Adrenal gland (tissue), 12 donors: Measurements from ENCODE around the gene CSF2. TPM values are rescaled to one million over a fixed set of nuclear protein-coding genes. Genes with fewer than 3 reads are reported as not detected.

Experiments
- DNase-seq, 7 donors: peaks; one replicate each; pipeline ENCODE4 v3.0.0-alpha.2; 2019 to 2020
- H3K27ac ChIP-seq, 5 donors: fragments of 200-600 bp; sonication (generic) in 4 of 5; 1 replicate in 3 of 5; 2 replicates in 2 of 5; pipeline versions ENCODE4 v1.5.1 to v1.8.0; 2016 to 2020; ENCODE audit warnings: mild to moderate bottlenecking in 1 of 5
- H3K27me3 ChIP-seq: fragments of 200-600 bp; 2 replicates; pipeline ENCODE4 v1.8.0; 2021
- H3K36me3 ChIP-seq, 2 donors: fragments of 200-600 bp; replicated peaks in 1 of 2; 1 replicate in 1 of 2; 2 replicates in 1 of 2; pipeline versions ENCODE4 v1.5.1 to v1.8.0; 2018 to 2022
- H3K4me1 ChIP-seq, 2 donors: fragments of 200-600 bp; replicated peaks in 1 of 2; 1 replicate in 1 of 2; 2 replicates in 1 of 2; pipeline versions ENCODE4 v1.5.1 to v1.8.0; 2018 to 2021
- H3K4me3 ChIP-seq, 4 donors: fragments of 200-600 bp; sonication (generic) in 3 of 4; one replicate each; pipeline ENCODE4 v1.5.1; 2016 to 2018
- H3K9me3 ChIP-seq, 3 donors: fragments of 200-600 bp; sonication (generic) in 1 of 3; replicated peaks in 1 of 3; 1 replicate in 2 of 3; 2 replicates in 1 of 3; pipeline versions ENCODE4 v1.5.1 to v1.8.0; 2016 to 2021
- CTCF ChIP-seq, 6 experiments: fragments of 450-650 bp in 4 of 6; fragments of 200-600 bp in 2 of 6; sonication (generic) in 1 of 6; IDR thresholded peaks; 1 replicate in 5 of 6; 2 replicates in 1 of 6; pipeline versions ENCODE4 v1.5.1 to v1.8.0; 2016 to 2021; ENCODE audit warnings: antibody characterized with exemption in 6 of 6, mild to moderate bottlenecking in 2 of 6, moderate library complexity in 1 of 6
- POLR2A ChIP-seq, 2 donors: fragments of 450-650 bp; IDR thresholded peaks; one replicate each; pipeline ENCODE4 v1.6.1; 2017; ENCODE audit warnings: antibody characterized with exemption in 2 of 2, mild to moderate bottlenecking in 2 of 2, moderate library complexity in 1 of 2
- WGBS, 4 donors: extraction: QIAGEN DNeasy Blood & Tissue Kit in 2 of 4; methylation state at CpG; one replicate each; pipeline versions ENCODE4 v1.1.5 to v1.1.7; 2013 to 2017; 5-methylcytosine and 5-hydroxymethylcytosine counted together
- intact Hi-C, 2 donors: fragments of 100-400 bp; cut with DNase I; formaldehyde crosslinking; loops; one replicate each; pipeline versions ENCODE4 v1.14.1 to v1.15.0; 2022 to 2023
- polyA plus RNA-seq, 3 donors: library from polyadenylated mRNA; stranded (reverse); fragments of 200-250 nt in 2 of 3; fragments of 350-450 nt in 1 of 3; fragmentation: Illumina TruSeq in 1 of 3; extraction: RNeasy Lipid Tissue Mini Kit (QIAGEN cat#74804) in 1 of 3; gene quantifications; one replicate each; pipeline ENCODE4 v1.2.3, GENCODE V29; 2013 to 2014
- total RNA-seq, 9 donors: library from RNA; depleted of rRNA in 4 of 9; stranded (reverse); fragments of >200 nt in 4 of 9; fragments of 120-200 nt in 1 of 9; fragmentation: NEBNext Ultra II Directional in 1 of 9; extraction: Animal tissue kit (Norgen Biotek cat#: 25700) in 1 of 9; gene quantifications; one replicate each; pipeline versions ENCODE4 v1.1.0 to v1.2.4, GENCODE V29; 2013 to 2023
- donor health status: healthy with polysubstance abuse.
- donor health status: Bipolar disorder and iron deficiency.
- donor health status: DM: yes; HTN: yes; CAD: no.
- donor health status: DM: no; HTN: no; CAD: no.
- donor health status: DM: no; HTN: no; CAD: no.
- donor health status: DM: yes; HTN: yes; CAD: no.

The CSF2 gene
- total and polyA plus RNA-seq, 12 donors = 0.31 TPM; not detected in 11

- TF ChIP-seq POLR2A (IDR thresholded peaks at IDR 0.05) (no peak), CTCF (IDR thresholded peaks at IDR 0.05) (no peak)
- Histone ChIP-seq H3K4me3 (no peak overlapping the region), H3K27me3 (no peaks in the 10 kb centered on the region), H3K4me1 (no peaks in the 10 kb centered on the region), H3K27ac (no peak overlapping the region), H3K9me3 (no peaks in the 10 kb centered on the region), H3K36me3 (no peaks in the 10 kb centered on the region)
- DNase-seq = peak in 1 of 7 donors; percentile 4
- WGBS, 4 donors = 72 to 84% (median 79%) methylated on average over 8 to 9 of the region's 9 CpGs
- intact Hi-C loops = no loop called here
Observed at GRCh38 chr5:132050661-132051552, 22.7 kb upstream of the CSF2 start.

- no peak for TF ChIP-seq CTCF (IDR thresholded peaks at IDR 0.05)
- intact Hi-C loops = no loop called here
- no peak overlapping the region for H3K4me3 ChIP-seq
- DNase-seq = peak in 2 of 7 donors; percentile 3 to 35
- WGBS, 4 donors = 73 to 85% (median 77%) methylated on average over 9 to 10 of the region's 10 CpGs
- no peaks in the 10 kb centered on the region for H3K36me3 ChIP-seq
- H3K27me3 ChIP-seq = no peaks in the 10 kb centered on the region
- no peaks in the 10 kb centered on the region for H3K4me1 ChIP-seq
- H3K9me3 ChIP-seq = no peaks in the 10 kb centered on the region
- no peak overlapping the region for H3K27ac ChIP-seq
Observed at GRCh38 chr5:132052520-132052919, 21.1 kb upstream of the CSF2 start.

GRCh38 chr5:132053483-132053882 is 20.1 kb upstream of the CSF2 start:
- TF ChIP-seq CTCF (IDR thresholded peaks at IDR 0.05) (no peak), POLR2A (IDR thresholded peaks at IDR 0.05) (no peak)
- H3K36me3 ChIP-seq = no peaks in the 10 kb centered on the region
- intact Hi-C loops = no loop called here
- H3K9me3 ChIP-seq = no peaks in the 10 kb centered on the region
- DNase-seq = peak in 1 of 7 donors; percentile 6
- 78 to 87% (median 85%) methylated on average over 4 of the region's 4 CpGs for WGBS, 4 donors
- no peaks in the 10 kb centered on the region for H3K4me1 ChIP-seq
- no peak overlapping the region for H3K27ac ChIP-seq
- no peaks in the 10 kb centered on the region for H3K27me3 ChIP-seq
- no peak overlapping the region for H3K4me3 ChIP-seq

- H3K36me3 ChIP-seq = no peaks in the 10 kb centered on the region
- no peaks in the 10 kb centered on the region for H3K4me1 ChIP-seq
- DNase-seq = peak in 1 of 7 donors; percentile 3
- no peaks in the 10 kb centered on the region for H3K9me3 ChIP-seq
- H3K27me3 ChIP-seq = no peaks in the 10 kb centered on the region
- intact Hi-C loops = no loop called here
- no peak overlapping the region for H3K27ac ChIP-seq
- H3K4me3 ChIP-seq = no peak overlapping the region
- no peak for TF ChIP-seq POLR2A (IDR thresholded peaks at IDR 0.05)
- no peak for TF ChIP-seq CTCF (IDR thresholded peaks at IDR 0.05)
- WGBS, 4 donors = 89 to 96% (median 91%) methylated on average over 4 to 10 of the region's 10 CpGs
Observed at GRCh38 chr5:132054031-132054696, 19.4 kb upstream of the CSF2 start.
